ENCODE results near the gene ZFPM1.

The ZFPM1 gene

GRCh38 chr16:88451586-88452481 lies 1.2 kb upstream of the ZFPM1 start:
- no peak for DNase-seq

GRCh38 chr16:88452482-88453216 lies 431 bp upstream of the ZFPM1 start:
- DNase-seq: peak; percentile 97 to 100 (median 99)

- peak in 1 of 5 donors; percentile 23 for DNase-seq
Measured at GRCh38 chr16:88453611-88454522, 787 bp downstream of the ZFPM1 start.

DNA sequence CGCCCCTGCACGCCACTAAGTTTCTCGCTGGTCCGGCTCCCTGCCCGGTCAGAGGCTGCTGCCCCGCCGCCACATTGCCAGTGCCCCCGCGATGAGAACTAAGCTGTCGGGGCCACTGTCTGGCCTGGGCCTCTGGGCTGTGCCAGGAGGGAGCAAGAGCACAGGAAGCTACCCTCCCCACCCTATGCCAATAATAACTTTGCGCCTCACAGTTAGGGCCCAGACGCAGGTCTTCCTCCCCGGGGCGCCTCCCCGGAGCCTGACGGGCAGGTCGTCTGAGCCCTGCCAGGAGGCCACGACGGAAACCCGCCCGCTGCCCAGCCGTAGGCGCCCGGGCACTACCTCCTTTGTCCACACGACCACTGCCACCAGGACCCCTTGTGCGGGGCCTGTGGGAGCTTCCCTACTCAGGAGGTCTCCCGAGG lies 1.5 kb downstream of the ZFPM1 start:
- peak in 2 of 5 donors; percentile 42 to 74 for DNase-seq

DNA sequence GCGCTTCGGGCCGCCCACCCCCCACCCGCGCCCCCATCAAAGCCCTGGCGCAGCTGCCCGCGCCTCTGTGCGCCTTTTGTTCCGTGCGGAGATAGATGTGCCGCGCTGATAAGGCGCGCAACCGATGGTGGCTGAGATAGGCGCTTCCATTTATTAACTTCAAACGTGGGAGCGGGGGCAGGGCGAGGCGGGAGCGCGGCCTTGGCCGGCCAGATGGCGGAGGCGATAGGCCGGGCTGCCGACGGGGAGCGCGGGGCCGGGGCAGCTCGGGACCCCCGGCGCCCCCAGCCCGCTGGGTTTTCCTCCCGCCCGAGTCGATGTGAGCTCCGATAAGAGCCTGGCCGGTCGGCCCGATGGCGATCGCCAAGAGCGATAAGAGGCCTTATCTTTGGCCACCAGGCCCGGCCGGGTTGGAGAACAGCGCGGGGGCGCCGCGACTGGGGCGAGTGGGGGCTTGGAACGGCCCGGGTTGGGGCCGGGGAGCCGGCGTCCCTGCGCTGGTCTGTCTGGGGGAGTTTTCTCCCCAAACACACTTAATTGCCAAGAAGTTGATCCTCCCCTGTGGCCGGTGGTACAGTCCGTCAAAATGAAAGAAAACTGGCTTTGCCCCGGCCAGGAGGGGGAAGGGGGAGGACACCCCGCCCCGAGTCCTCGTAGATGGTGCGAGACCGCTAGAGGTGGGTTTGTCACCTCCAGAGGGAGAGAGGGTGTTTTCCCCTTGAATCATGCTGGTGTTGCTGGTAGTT lies 2.7 kb downstream of the ZFPM1 start:
- DNase-seq: peak; percentile 56 to 74 (median 62)

DNA sequence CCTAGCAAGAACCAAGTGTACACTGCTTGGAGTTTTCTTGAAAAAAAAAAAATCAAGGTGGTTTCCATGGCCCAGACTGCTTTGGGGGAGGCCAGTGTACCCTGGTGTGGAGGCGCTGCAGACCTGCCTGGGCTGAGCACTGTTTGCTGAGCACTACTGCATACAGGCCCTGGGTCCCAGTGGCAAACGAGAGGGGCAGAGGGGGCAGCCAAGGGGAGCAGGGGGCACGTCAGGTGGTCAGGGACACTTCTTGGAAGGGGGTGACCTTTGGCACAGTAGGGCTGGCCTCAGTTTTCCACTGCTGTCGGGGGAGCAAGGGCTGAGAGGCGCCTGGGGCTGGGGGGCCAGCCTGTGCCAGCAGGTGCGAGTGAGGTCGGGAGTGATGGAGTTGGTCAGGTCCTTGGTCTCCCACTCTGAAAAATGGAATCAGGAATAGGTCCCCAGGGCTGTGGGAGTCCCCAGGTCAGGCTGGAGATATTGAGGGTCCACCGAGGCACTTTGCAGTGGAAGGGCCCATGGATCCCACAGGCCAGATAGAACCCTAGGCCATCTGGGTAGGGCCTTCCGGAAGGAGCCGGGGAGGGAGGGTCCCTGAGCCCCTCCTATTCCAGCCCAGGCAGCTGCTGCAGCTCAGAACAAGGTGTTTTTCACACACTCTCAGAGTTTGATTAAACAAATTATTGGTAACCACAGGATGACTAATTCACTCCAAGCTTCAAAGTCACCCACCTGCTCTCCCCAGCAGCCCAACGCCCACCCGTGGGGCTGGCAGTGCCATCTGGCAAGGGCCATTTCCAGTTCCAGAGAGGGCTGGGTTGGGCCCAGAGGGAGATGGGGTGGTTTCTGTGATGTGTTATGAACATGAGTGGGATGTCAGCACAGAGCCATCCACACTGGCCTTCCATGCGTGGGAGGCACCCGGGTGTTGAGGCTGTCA lies 3.5 kb downstream of the ZFPM1 start:
- DNase-seq: peak in 3 of 5 donors; percentile 32 to 47 (median 46)

- no peak for DNase-seq
Measured at GRCh38 chr16:88458039-88458772, 5.1 kb downstream of the ZFPM1 start.

DNA sequence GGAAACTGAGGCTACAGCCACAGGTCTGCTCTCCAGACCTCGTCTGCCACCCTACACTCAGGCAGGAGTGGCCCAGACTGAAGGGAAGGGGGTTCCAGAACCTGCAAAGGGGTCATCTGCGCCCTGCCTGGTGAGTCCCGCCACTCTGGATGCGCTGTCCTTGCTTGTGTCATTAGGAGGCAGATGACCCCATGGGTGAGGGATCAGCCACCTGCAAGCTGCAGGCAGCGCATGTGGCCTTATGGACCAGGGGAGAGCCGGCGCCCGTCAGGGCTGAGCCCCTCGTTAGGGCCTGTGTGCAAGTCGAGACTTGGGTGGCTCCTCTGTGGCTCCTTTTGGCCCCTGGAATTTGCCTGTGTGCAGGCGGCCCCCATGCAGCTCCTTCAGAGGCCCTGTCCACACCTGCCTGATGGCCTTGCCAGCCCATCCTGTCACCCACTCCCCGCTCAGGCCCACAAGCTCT lies 5.7 kb downstream of the ZFPM1 start:
- DNase-seq: no peak

DNA sequence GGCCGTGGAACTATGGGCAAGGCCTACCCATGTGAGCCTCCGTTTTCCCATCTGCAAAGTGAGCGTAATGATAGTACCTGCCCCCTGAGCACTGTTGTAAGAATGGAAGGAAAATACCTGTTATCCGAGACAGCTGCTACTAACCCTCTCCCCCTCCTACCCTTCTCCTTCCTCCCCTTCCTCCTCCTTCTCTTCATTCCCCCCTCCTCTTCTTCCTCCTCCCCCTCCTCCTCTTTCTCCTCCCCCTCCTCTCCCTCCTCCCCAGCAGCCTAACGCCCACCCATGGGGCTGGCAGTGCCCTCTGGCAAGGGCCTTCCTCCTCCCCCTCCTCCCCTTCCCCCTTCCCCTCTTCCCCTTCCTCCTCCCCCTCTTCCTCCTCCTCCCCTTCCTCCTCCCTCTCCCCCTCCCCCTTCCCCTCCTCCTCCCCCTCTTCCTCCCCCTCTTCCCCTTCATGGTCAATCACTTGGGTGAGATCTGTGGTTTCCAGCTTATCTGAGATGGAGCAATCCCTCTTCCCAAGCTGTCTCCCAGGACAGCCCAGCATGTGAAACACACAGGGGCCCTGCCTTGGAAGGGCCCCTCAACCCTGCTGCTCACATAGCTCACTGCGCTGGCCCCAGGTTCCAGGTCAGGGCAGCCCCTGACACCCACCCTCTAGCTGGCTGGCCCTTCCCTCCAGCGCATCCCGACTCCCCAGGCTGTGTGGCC lies 6.4 kb downstream of the ZFPM1 start:
- no peak for DNase-seq

DNA sequence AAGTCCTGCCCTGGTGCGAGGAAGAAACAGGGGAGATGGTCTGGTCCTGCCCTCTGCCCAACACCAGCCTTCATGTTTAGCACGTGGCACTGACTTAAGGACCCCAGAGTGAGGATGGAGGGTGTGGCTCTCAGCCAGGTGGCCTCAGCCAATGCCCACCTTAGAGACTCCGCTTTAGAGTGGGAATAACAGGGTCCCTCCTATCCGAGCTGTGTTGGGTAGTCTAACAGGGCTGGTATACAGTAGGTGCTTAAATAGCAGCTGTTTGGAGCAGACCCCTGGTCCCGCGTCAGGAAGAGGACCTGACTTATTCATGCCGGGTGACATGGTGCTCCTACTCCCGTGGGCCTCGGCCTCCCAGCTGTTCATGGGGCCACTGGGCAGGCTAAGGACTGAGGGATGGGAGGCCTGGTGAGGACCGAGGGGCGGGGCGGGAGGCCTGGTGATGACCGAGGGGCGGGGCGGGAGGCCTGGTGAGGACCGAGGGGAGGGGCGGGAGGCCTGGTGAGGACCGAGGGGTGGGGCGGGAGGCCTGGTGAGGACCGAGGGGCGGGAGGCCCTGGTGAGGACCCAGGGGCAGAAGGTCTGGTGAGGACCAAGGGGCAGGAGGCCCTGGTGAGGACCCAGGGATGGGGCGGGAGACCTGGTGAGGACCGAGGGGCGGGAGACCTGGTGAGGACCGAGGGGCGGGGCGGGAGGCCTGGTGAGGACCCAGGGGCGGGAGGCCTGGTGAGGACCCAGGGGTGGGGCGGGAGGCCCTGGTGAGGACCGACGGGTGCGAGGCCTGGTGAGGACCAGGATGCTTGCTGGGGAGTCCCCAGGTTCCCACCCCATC lies 7.6 kb downstream of the ZFPM1 start:
- no peak for DNase-seq

GRCh38 chr16:88461331-88462269 lies 8.5 kb downstream of the ZFPM1 start:
- DNase-seq: no peak

GRCh38 chr16:88462396-88462795 lies 9.3 kb downstream of the ZFPM1 start:
- DNase-seq: no peak

- DNase-seq: no peak
Measured at GRCh38 chr16:88463411-88463810, 10.3 kb downstream of the ZFPM1 start.

DNA sequence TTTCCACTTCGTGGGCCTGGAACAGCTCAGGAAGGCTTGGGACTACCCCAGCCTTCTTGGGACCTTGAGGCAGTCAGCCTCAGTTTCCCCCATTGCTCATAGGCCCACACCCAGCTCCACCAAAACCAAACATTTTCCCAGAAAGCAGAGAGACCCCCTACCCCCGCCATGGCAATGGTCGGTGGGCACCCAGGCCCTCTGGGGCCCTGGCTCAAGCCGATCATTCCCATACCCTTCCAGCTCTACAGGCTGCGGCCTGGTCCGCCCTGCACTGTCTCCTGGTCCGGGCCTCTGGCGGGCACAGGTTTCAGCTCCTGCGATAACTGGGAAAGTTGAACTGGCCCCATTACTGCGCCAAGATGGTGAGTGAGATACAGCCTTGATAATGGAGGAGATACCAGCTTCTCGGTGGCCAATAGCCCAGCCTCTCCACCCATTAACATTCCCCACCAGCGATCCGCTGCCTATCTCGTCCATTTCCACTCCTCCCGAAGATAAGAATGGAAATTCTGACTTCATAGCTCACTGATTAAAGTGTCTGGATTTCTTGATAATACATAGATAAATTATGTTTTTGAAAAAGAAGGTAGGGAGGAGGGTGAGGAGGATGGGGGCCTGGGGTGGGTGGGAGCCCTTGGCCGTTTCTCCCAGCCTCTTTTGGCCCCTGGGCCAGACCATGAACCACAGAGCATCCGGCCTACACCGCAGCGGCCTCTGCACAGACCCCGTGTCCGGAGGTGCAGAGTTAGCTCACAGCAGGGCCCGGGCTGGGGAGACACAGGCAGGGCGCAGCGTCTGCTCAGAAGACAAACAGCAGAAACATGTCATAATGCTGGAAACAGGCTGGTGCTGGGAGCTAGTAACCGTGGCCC lies 11.6 kb downstream of the ZFPM1 start:
- no peak for DNase-seq

DNA sequence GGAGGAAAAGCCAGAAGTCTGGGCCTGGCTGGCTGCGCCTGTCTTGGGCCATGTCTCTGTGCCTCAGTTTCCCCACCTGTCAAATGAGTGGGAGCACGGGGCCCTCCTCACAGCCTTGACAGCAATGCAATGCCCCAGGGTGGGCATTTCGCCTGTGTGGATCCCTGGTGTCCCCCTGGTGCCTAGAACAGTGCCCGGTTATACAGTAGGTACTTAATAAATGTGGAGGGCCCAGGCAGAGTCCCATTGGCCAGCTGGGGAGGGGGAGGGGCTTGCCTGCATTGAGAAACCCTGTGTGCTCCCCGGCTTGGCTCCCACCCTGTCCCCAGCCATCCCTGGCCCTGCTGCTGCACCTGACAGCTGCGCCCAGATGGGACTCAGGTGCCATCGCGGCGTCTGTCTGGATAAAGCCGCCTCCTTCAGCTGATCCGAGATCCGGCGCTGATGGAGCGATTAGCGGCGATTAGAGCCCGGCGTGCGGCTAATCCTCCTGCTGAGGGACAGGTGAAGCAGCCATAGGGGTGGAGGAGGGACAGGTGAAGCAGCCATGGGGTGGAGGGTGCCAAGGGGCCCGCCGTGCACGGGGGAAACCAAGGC lies 12.4 kb downstream of the ZFPM1 start:
- no peak for DNase-seq
